ENCODE results near the gene ABCC8. TPM values are rescaled to one million over a fixed set of nuclear protein-coding genes. Genes with fewer than 3 reads are reported as not detected.

ABCC8 gene
- total RNA-seq, 2 donors from 2014 or later: not detected

GRCh38 chr11:17498058-17498457 is 21.4 kb upstream of the ABCC8 start:
- no peak for ATAC-seq (replicated peaks in 1 of 2)
- no peaks in the 10 kb centered on the region for H3K36me3 Mint-ChIP-seq (ENCODE audit: insufficient read depth in 2 of 2)
- H3K9me3 Mint-ChIP-seq: no peaks in the 10 kb centered on the region

GRCh38 chr11:17496406-17496805 is 19.8 kb upstream of the ABCC8 start:
- DNase-seq (no peak), ATAC-seq (replicated peaks in 1 of 2) (no peak)
- H3K27ac Mint-ChIP-seq: no peak overlapping the region
- no peak overlapping the region for H3K4me3 Mint-ChIP-seq
- H3K27me3 Mint-ChIP-seq (ENCODE audit: low read depth): peaks cover 4% of the 10 kb centered on the region
- H3K36me3 Mint-ChIP-seq (ENCODE audit: insufficient read depth in 2 of 2): no peaks in the 10 kb centered on the region
- H3K9me3 Mint-ChIP-seq: no peaks in the 10 kb centered on the region
- H3K4me1 Mint-ChIP-seq (ENCODE audit: low read depth): no peaks in the 10 kb centered on the region

More at GRCh38 chr11:17498058-17498457, 21.4 kb upstream of the ABCC8 start:
- no peaks in the 10 kb centered on the region for H3K4me1 Mint-ChIP-seq (ENCODE audit: low read depth)
- H3K4me3 Mint-ChIP-seq: no peak overlapping the region
- no peaks in the 10 kb centered on the region for H3K27me3 Mint-ChIP-seq (ENCODE audit: low read depth)
- no peak overlapping the region for H3K27ac Mint-ChIP-seq
- DNase-seq: no peak

GRCh38 chr11:17494019-17494418 is 17.4 kb upstream of the ABCC8 start:
- no peaks in the 10 kb centered on the region for H3K9me3 Mint-ChIP-seq
- no peak overlapping the region for H3K27ac Mint-ChIP-seq
- H3K4me3 Mint-ChIP-seq: no peak overlapping the region
- H3K27me3 Mint-ChIP-seq (ENCODE audit: low read depth): peaks cover 8% of the 10 kb centered on the region
- no peak for ATAC-seq (replicated peaks in 1 of 2)
- H3K4me1 Mint-ChIP-seq (ENCODE audit: low read depth): no peaks in the 10 kb centered on the region
- no peaks in the 10 kb centered on the region for H3K36me3 Mint-ChIP-seq (ENCODE audit: insufficient read depth in 2 of 2)
- DNase-seq: no peak

GRCh38 chr11:17490938-17491337 is 14.3 kb upstream of the ABCC8 start:
- Mint-ChIP-seq H3K9me3 (no peaks in the 10 kb centered on the region), H3K27me3 (ENCODE audit: low read depth) (peaks cover 23% of the 10 kb centered on the region), H3K36me3 (ENCODE audit: insufficient read depth in 2 of 2) (no peaks in the 10 kb centered on the region), H3K4me3 (no peak overlapping the region), H3K4me1 (ENCODE audit: low read depth) (no peaks in the 10 kb centered on the region), H3K27ac (no peak overlapping the region)
- ATAC-seq (replicated peaks in 1 of 2) (no peak), DNase-seq (no peak)

GRCh38 chr11:17490232-17490631 is 13.6 kb upstream of the ABCC8 start:
- peaks cover 23% of the 10 kb centered on the region for H3K27me3 Mint-ChIP-seq (ENCODE audit: low read depth)
- no peak overlapping the region for H3K4me3 Mint-ChIP-seq
- H3K9me3 Mint-ChIP-seq: no peaks in the 10 kb centered on the region

GRCh38 chr11:17489751-17490150 is 13.1 kb upstream of the ABCC8 start:
- Mint-ChIP-seq H3K4me3 (no peak overlapping the region), H3K27ac (no peak overlapping the region)

More at GRCh38 chr11:17490232-17490631, 13.6 kb upstream of the ABCC8 start:
- no peaks in the 10 kb centered on the region for H3K36me3 Mint-ChIP-seq (ENCODE audit: insufficient read depth in 2 of 2)
- no peaks in the 10 kb centered on the region for H3K4me1 Mint-ChIP-seq (ENCODE audit: low read depth)
- H3K27ac Mint-ChIP-seq: no peak overlapping the region
- DNase-seq (no peak), ATAC-seq (replicated peaks in 1 of 2) (no peak)

GRCh38 chr11:17488563-17488962 is 11.9 kb upstream of the ABCC8 start:
- Mint-ChIP-seq H3K27ac (no peak overlapping the region), H3K4me1 (ENCODE audit: low read depth) (no peaks in the 10 kb centered on the region), H3K4me3 (no peak overlapping the region), H3K36me3 (ENCODE audit: insufficient read depth in 2 of 2) (no peaks in the 10 kb centered on the region), H3K27me3 (ENCODE audit: low read depth) (peaks cover 33% of the 10 kb centered on the region), H3K9me3 (peaks cover under 1 to 2% of the 10 kb centered on the region in 2 donors)
- ATAC-seq (replicated peaks in 1 of 2) (no peak), DNase-seq (no peak)

More at GRCh38 chr11:17489751-17490150, 13.1 kb upstream of the ABCC8 start:
- ATAC-seq (replicated peaks in 1 of 2) (no peak), DNase-seq (no peak)
- Mint-ChIP-seq H3K4me1 (ENCODE audit: low read depth) (no peaks in the 10 kb centered on the region), H3K27me3 (ENCODE audit: low read depth) (peaks cover 23% of the 10 kb centered on the region), H3K9me3 (no peaks in the 10 kb centered on the region), H3K36me3 (ENCODE audit: insufficient read depth in 2 of 2) (no peaks in the 10 kb centered on the region)

GRCh38 chr11:17486646-17487045 is 10.0 kb upstream of the ABCC8 start:
- DNase-seq: no peak
- peaks cover 3 to 4% of the 10 kb centered on the region in 2 donors for H3K9me3 Mint-ChIP-seq
- peaks cover 33% of the 10 kb centered on the region for H3K27me3 Mint-ChIP-seq (ENCODE audit: low read depth)
- no peak for ATAC-seq (replicated peaks in 1 of 2)
- H3K27ac Mint-ChIP-seq: no peak overlapping the region
- H3K4me3 Mint-ChIP-seq: no peak overlapping the region
- no peaks in the 10 kb centered on the region for H3K4me1 Mint-ChIP-seq (ENCODE audit: low read depth)
- H3K36me3 Mint-ChIP-seq (ENCODE audit: insufficient read depth in 2 of 2): no peaks in the 10 kb centered on the region

- Mint-ChIP-seq H3K36me3 (ENCODE audit: insufficient read depth in 2 of 2) (no peaks in the 10 kb centered on the region), H3K27ac (no peak overlapping the region), H3K4me3 (no peak overlapping the region), H3K9me3 (peaks cover 3 to 4% of the 10 kb centered on the region in 2 donors), H3K27me3 (ENCODE audit: low read depth) (peaks cover 29% of the 10 kb centered on the region), H3K4me1 (ENCODE audit: low read depth) (no peaks in the 10 kb centered on the region)
- no peak for DNase-seq
- no peak for ATAC-seq (replicated peaks in 1 of 2)
Observed at GRCh38 chr11:17483505-17483904, 6.9 kb upstream of the ABCC8 start.

GRCh38 chr11:17481905-17482304 is 5.3 kb upstream of the ABCC8 start:
- Mint-ChIP-seq H3K27ac (no peak overlapping the region), H3K4me3 (no peak overlapping the region), H3K36me3 (ENCODE audit: insufficient read depth in 2 of 2) (no peaks in the 10 kb centered on the region), H3K9me3 (peaks cover 3 to 4% of the 10 kb centered on the region in 2 donors), H3K27me3 (ENCODE audit: low read depth) (peaks cover 34% of the 10 kb centered on the region), H3K4me1 (ENCODE audit: low read depth) (no peaks in the 10 kb centered on the region)
- no peak for ATAC-seq (replicated peaks in 1 of 2)
- DNase-seq: no peak

- H3K27ac Mint-ChIP-seq: no peak overlapping the region
- peaks cover 54% of the 10 kb centered on the region for H3K27me3 Mint-ChIP-seq (ENCODE audit: low read depth)
- peaks cover 8% of the 10 kb centered on the region for H3K4me1 Mint-ChIP-seq (ENCODE audit: low read depth)
- H3K9me3 Mint-ChIP-seq: peaks cover 3 to 4% of the 10 kb centered on the region in 2 donors
- ATAC-seq (replicated peaks in 1 of 2) (no peak), DNase-seq (no peak)
- no peaks in the 10 kb centered on the region for H3K36me3 Mint-ChIP-seq (ENCODE audit: insufficient read depth in 2 of 2)
- H3K4me3 Mint-ChIP-seq: no peak overlapping the region
Observed at GRCh38 chr11:17479284-17480214, 2.9 kb upstream of the ABCC8 start.

GRCh38 chr11:17478070-17478469 is 1.4 kb upstream of the ABCC8 start:
- H3K27me3 Mint-ChIP-seq (ENCODE audit: low read depth): peaks cover 58% of the 10 kb centered on the region
- H3K4me1 Mint-ChIP-seq (ENCODE audit: low read depth): peaks cover 8% of the 10 kb centered on the region
- no peak overlapping the region for H3K4me3 Mint-ChIP-seq
- ATAC-seq (replicated peaks in 1 of 2) (no peak), DNase-seq (no peak)
- H3K27ac Mint-ChIP-seq: no peak overlapping the region
- H3K36me3 Mint-ChIP-seq (ENCODE audit: insufficient read depth in 2 of 2): no peaks in the 10 kb centered on the region
- no peaks in the 10 kb centered on the region for H3K9me3 Mint-ChIP-seq

GRCh38 chr11:17477361-17477760 is 716 bp upstream of the ABCC8 start:
- H3K4me3 Mint-ChIP-seq: no peak overlapping the region
- H3K36me3 Mint-ChIP-seq (ENCODE audit: insufficient read depth in 2 of 2): no peaks in the 10 kb centered on the region
- no peak overlapping the region for H3K27ac Mint-ChIP-seq
- peaks cover 65% of the 10 kb centered on the region for H3K27me3 Mint-ChIP-seq (ENCODE audit: low read depth)
- DNase-seq: no peak
- no peaks in the 10 kb centered on the region for H3K9me3 Mint-ChIP-seq
- peaks cover 8% of the 10 kb centered on the region for H3K4me1 Mint-ChIP-seq (ENCODE audit: low read depth)
- ATAC-seq (replicated peaks in 1 of 2): no peak

GRCh38 chr11:17477084-17477333 is 364 bp upstream of the ABCC8 start:
- DNase-seq (no peak), ATAC-seq (replicated peaks in 1 of 2) (no peak)
- peaks cover 65% of the 10 kb centered on the region for H3K27me3 Mint-ChIP-seq (ENCODE audit: low read depth)
- H3K9me3 Mint-ChIP-seq: no peaks in the 10 kb centered on the region
- H3K36me3 Mint-ChIP-seq (ENCODE audit: insufficient read depth in 2 of 2): no peaks in the 10 kb centered on the region
- no peak overlapping the region for H3K4me3 Mint-ChIP-seq
- H3K4me1 Mint-ChIP-seq (ENCODE audit: low read depth): peaks cover 8% of the 10 kb centered on the region
- H3K27ac Mint-ChIP-seq: no peak overlapping the region

All from activated T-cell treated with anti-CD3 and anti-CD28 coated beads, Interleukin-2, amount 50 U/mL, for 72 hours (primary cell).